ENCODE results near the gene BPIFB3. TPM values are rescaled to one million over a fixed set of nuclear protein-coding genes. Genes with fewer than 3 reads are reported as not detected.

The BPIFB3 gene
- total and polyA plus RNA-seq, 2 experiments from 2014 or later, result not detected

GRCh38 chr20:33028875-33029274 lies 24.8 kb upstream of the BPIFB3 start:
- Histone ChIP-seq H4K20me1 (ENCODE audit: insufficient read depth, poor library complexity, severe bottlenecking) (no peaks in the 10 kb centered on the region), H3K4me3 (no peak overlapping the region), H2AFZ (no peak overlapping the region), H3K79me2 (no peaks in the 10 kb centered on the region), H3K4me2 (no peak overlapping the region), H3K9me3 (ENCODE audit: low read depth) (no peaks in the 10 kb centered on the region), H3K4me1 (ENCODE audit: insufficient read depth) (no peaks in the 10 kb centered on the region), H3K36me3 (replicated peaks; ENCODE audit: insufficient read depth, low read depth) (no peaks in the 10 kb centered on the region), H3K27ac (no peak overlapping the region), H3K27me3 (peaks cover 16% of the 10 kb centered on the region), H3K9me2 (replicated peaks; ENCODE audit: insufficient read depth) (no peaks in the 10 kb centered on the region)
- TF ChIP-seq EZH2 (IDR thresholded peaks at IDR 0.05; ENCODE audit: borderline replicate concordance) (no peak), EZH2phosphoT487 (IDR thresholded peaks at IDR 0.05; ENCODE audit: low read depth, severe bottlenecking, unreplicated experiment) (no peak)
- TF ChIP-seq, protein P1, sequence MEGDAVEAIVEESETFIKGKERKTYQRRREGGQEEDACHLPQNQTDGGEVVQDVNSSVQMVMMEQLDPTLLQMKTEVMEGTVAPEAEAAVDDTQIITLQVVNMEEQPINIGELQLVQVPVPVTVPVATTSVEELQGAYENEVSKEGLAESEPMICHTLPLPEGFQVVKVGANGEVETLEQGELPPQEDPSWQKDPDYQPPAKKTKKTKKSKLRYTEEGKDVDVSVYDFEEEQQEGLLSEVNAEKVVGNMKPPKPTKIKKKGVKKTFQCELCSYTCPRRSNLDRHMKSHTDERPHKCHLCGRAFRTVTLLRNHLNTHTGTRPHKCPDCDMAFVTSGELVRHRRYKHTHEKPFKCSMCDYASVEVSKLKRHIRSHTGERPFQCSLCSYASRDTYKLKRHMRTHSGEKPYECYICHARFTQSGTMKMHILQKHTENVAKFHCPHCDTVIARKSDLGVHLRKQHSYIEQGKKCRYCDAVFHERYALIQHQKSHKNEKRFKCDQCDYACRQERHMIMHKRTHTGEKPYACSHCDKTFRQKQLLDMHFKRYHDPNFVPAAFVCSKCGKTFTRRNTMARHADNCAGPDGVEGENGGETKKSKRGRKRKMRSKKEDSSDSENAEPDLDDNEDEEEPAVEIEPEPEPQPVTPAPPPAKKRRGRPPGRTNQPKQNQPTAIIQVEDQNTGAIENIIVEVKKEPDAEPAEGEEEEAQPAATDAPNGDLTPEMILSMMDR (IDR thresholded peaks at IDR 0.05; ENCODE audit: poor library complexity), result no peak
- DNase-seq (ENCODE audit: low spot score), result no peak
- 78% methylated on average over 7 of the region's 7 CpGs for WGBS (ENCODE audit: low lambda C conversion rate, missing lambda C conversion rate)

DNA sequence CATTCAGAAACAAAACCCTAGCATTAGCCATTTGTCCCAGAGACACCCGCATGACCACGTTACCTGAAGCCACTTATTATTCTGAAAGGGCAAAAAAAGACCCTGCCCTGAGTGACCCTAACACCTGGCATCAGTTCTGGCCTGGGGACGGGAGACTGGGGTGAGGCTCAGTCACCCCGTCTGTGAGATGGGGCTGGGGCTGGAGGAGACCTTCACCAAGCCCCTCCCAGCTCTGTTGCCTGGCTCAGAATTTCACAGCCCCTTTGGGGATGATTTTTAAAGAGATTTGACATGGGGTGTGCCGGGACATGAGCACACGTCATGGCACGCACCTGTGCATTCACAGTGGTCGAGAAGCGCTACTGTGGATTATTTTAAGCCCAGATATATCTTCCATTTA lies 23.6 kb upstream of the BPIFB3 start:
- H3K9me3 ChIP-seq (ENCODE audit: low read depth), result no peaks in the 10 kb centered on the region
- no peaks in the 10 kb centered on the region for H4K20me1 ChIP-seq (ENCODE audit: insufficient read depth, poor library complexity, severe bottlenecking)
- DNase-seq (ENCODE audit: low spot score), result no peak
- H3K9me2 ChIP-seq (replicated peaks; ENCODE audit: insufficient read depth), result no peaks in the 10 kb centered on the region
- H3K79me2 ChIP-seq, result no peaks in the 10 kb centered on the region
- peaks cover 18% of the 10 kb centered on the region for H3K27me3 ChIP-seq
- no peak overlapping the region for H3K27ac ChIP-seq
- no peak overlapping the region for H2AFZ ChIP-seq
- no peak overlapping the region for H3K4me2 ChIP-seq
- no peak overlapping the region for H3K4me3 ChIP-seq
- no peak for TF ChIP-seq EZH2 (IDR thresholded peaks at IDR 0.05; ENCODE audit: borderline replicate concordance)
- TF ChIP-seq, protein P1 (IDR thresholded peaks at IDR 0.05; ENCODE audit: poor library complexity), result no peak
- no peak for TF ChIP-seq EZH2phosphoT487 (IDR thresholded peaks at IDR 0.05; ENCODE audit: low read depth, severe bottlenecking, unreplicated experiment)
- 88% methylated on average over 9 of the region's 9 CpGs for WGBS (ENCODE audit: low lambda C conversion rate, missing lambda C conversion rate)
- H3K36me3 ChIP-seq (replicated peaks; ENCODE audit: insufficient read depth, low read depth), result no peaks in the 10 kb centered on the region
- H3K4me1 ChIP-seq (ENCODE audit: insufficient read depth), result no peaks in the 10 kb centered on the region

DNA sequence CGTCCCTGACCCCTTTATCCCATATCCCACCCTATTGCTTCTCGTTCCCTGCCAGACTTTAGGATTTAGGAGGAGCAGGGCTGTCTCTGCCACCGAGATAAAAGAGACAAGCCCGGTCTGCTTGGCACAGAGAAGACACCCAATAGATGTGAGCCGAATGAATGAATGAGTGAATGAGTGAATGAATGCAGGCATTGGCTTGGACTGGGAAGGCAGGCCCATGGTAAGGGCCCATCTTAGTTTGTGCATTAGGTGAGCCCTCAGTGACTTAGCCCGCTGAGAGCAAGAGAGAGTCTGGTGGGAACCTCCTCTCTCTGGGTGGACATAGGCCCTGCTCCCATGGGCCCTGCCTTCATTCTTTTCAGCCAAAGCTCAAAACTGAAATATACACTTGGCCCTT lies 23.1 kb upstream of the BPIFB3 start:
- no peaks in the 10 kb centered on the region for H3K36me3 ChIP-seq (replicated peaks; ENCODE audit: insufficient read depth, low read depth)
- H2AFZ ChIP-seq, result no peak overlapping the region
- no peak overlapping the region for H3K4me2 ChIP-seq
- DNase-seq (ENCODE audit: low spot score), result no peak
- WGBS (ENCODE audit: low lambda C conversion rate, missing lambda C conversion rate), result 93% methylated on average over 6 of the region's 6 CpGs
- H3K79me2 ChIP-seq, result no peaks in the 10 kb centered on the region
- no peak for TF ChIP-seq EZH2 (IDR thresholded peaks at IDR 0.05; ENCODE audit: borderline replicate concordance)
- H3K4me3 ChIP-seq, result no peak overlapping the region
- no peak overlapping the region for H3K27ac ChIP-seq
- H3K27me3 ChIP-seq, result peaks cover 20% of the 10 kb centered on the region
- H3K9me3 ChIP-seq (ENCODE audit: low read depth), result no peaks in the 10 kb centered on the region
- no peaks in the 10 kb centered on the region for H3K4me1 ChIP-seq (ENCODE audit: insufficient read depth)
- H4K20me1 ChIP-seq (ENCODE audit: insufficient read depth, poor library complexity, severe bottlenecking), result no peaks in the 10 kb centered on the region
- H3K9me2 ChIP-seq (replicated peaks; ENCODE audit: insufficient read depth), result no peaks in the 10 kb centered on the region

DNA sequence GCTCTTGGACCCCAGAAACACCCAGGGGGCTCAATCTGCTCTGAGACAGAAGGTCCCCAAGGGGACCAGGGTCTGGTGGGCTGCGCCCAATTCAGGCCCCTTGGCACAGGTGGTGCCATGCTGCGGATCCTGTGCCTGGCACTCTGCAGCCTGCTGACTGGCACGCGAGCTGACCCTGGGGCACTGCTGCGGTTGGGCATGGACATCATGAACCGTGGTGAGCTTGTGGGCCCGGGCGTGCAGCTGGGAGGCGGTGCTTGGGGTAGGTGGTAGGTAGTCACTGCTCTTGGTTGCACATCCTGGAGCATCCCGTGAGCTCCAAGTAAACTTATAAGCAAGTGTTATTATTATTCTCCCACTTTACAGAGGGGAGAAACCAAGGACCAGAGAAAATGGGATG lies 22.2 kb upstream of the BPIFB3 start, which contains the start of gene BPIFB6:
TSS of gene BPIFB6 (plus strand) at position 118 of the 400 bp plus-strand sequence. CDS start at position 118, 0 bp downstream.
- Histone ChIP-seq H3K36me3 (replicated peaks; ENCODE audit: insufficient read depth, low read depth) (no peaks in the 10 kb centered on the region), H3K79me2 (no peaks in the 10 kb centered on the region), H3K9me2 (replicated peaks; ENCODE audit: insufficient read depth) (no peaks in the 10 kb centered on the region), H3K27ac (no peak within 1 kb of the TSS), H3K27me3 (peaks cover 24% of the 10 kb centered on the region), H4K20me1 (ENCODE audit: insufficient read depth, poor library complexity, severe bottlenecking) (no peaks in the 10 kb centered on the region), H3K4me3 (no peak within 1 kb of the TSS), H2AFZ (no peak within 1 kb of the TSS), H3K9me3 (ENCODE audit: low read depth) (no peaks in the 10 kb centered on the region), H3K4me1 (ENCODE audit: insufficient read depth) (no peaks in the 10 kb centered on the region), H3K4me2 (no peak within 1 kb of the TSS)
- no peak for DNase-seq (ENCODE audit: low spot score)
- TF ChIP-seq, protein P1 (IDR thresholded peaks at IDR 0.05; ENCODE audit: poor library complexity), result no peak
- TF ChIP-seq EZH2 (IDR thresholded peaks at IDR 0.05; ENCODE audit: borderline replicate concordance) (no peak), EZH2phosphoT487 (IDR thresholded peaks at IDR 0.05; ENCODE audit: low read depth, severe bottlenecking, unreplicated experiment) (no peak)
- 94% methylated on average over 10 of the region's 10 CpGs for WGBS (ENCODE audit: low lambda C conversion rate, missing lambda C conversion rate)
